Measurements from ENCODE around the gene GPR55.
"Not testable (repeated sequence)": the region's sequence is repeated elsewhere in the genome, so short reads cannot be mapped to it uniquely, and the experiment has no call there.

The GPR55 gene

GRCh38 chr2:230938516-230939065 lies 13.5 kb upstream of the GPR55 start:
- H3K4me1 Mint-ChIP-seq = no peaks in the 10 kb centered on the region
- H3K9me3 Mint-ChIP-seq = peaks cover 9% of the 10 kb centered on the region
- no peak overlapping the region for H3K27ac Mint-ChIP-seq
- H3K27me3 Mint-ChIP-seq (ENCODE audit: low read depth) = peaks cover 14% of the 10 kb centered on the region
- H3K4me3 Mint-ChIP-seq = no peak overlapping the region
- no peaks in the 10 kb centered on the region for H3K36me3 Mint-ChIP-seq (ENCODE audit: low read depth)
- TF ChIP-seq, protein P1, sequence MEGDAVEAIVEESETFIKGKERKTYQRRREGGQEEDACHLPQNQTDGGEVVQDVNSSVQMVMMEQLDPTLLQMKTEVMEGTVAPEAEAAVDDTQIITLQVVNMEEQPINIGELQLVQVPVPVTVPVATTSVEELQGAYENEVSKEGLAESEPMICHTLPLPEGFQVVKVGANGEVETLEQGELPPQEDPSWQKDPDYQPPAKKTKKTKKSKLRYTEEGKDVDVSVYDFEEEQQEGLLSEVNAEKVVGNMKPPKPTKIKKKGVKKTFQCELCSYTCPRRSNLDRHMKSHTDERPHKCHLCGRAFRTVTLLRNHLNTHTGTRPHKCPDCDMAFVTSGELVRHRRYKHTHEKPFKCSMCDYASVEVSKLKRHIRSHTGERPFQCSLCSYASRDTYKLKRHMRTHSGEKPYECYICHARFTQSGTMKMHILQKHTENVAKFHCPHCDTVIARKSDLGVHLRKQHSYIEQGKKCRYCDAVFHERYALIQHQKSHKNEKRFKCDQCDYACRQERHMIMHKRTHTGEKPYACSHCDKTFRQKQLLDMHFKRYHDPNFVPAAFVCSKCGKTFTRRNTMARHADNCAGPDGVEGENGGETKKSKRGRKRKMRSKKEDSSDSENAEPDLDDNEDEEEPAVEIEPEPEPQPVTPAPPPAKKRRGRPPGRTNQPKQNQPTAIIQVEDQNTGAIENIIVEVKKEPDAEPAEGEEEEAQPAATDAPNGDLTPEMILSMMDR (IDR thresholded peaks at IDR 0.05; ENCODE audit: unreplicated experiment in 3 of 3) = no peak

DNA sequence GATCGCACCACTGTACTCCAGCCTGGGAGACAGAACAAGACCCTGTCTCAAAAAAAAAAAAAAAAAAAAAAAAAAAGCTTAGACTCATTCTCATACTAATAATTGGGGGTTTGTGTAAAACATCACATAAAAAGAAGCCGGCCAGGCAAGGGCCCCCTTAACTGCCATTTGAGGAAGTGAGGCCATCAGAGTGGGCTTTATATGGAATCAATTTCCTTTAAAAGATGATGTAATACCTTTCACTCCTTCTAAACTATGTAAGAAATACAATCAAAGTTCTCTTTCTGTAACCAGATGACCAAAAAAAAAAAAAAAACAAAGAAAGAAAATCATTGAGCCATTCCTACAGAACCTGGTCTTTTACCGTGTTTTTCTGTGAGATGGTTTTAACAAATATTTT lies 13.1 kb upstream of the GPR55 start:
- H3K27ac Mint-ChIP-seq = no peak overlapping the region
- TF ChIP-seq, protein P1 (IDR thresholded peaks at IDR 0.05; ENCODE audit: unreplicated experiment in 3 of 3) = no peak
- H3K4me3 Mint-ChIP-seq = no peak overlapping the region
- H3K4me1 Mint-ChIP-seq = no peaks in the 10 kb centered on the region
- peaks cover 9% of the 10 kb centered on the region for H3K9me3 Mint-ChIP-seq
- no peaks in the 10 kb centered on the region for H3K36me3 Mint-ChIP-seq (ENCODE audit: low read depth)
- peaks cover 14% of the 10 kb centered on the region for H3K27me3 Mint-ChIP-seq (ENCODE audit: low read depth)

DNA sequence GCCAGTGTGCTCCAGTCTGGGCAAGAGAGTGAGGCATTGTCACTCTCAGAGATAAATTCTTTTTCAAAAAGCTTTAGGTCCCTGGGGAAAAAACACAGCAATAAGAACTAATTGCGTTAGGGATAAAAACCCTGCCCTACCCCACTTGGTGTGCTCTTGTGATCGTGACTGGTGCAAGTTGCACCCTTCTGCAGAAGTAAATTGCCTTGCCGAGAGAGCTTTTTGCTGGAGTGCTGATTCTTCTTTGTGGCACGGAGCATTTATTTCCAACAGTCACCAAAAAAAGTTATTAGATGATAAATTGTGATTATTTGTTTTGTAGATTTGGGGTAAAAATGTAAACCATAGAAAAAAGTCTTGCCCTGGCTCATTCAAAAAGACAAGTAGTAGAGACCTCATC lies 12.3 kb upstream of the GPR55 start:
- Mint-ChIP-seq H3K9me3 (peaks cover 9% of the 10 kb centered on the region), H3K36me3 (ENCODE audit: low read depth) (no peaks in the 10 kb centered on the region), H3K4me3 (no peak overlapping the region), H3K27me3 (ENCODE audit: low read depth) (peaks cover 14% of the 10 kb centered on the region), H3K4me1 (peaks cover 5% of the 10 kb centered on the region), H3K27ac (no peak overlapping the region)
- TF ChIP-seq, protein P1 (IDR thresholded peaks at IDR 0.05; ENCODE audit: unreplicated experiment in 3 of 3) = no peak

GRCh38 chr2:230936243-230936642 lies 11.2 kb upstream of the GPR55 start:
- not testable (repeated sequence) for H3K9me3 Mint-ChIP-seq; H3K36me3 Mint-ChIP-seq (ENCODE audit: low read depth); H3K27ac Mint-ChIP-seq; H3K4me1 Mint-ChIP-seq; H3K4me3 Mint-ChIP-seq
- peaks cover 14% of the 10 kb centered on the region for H3K27me3 Mint-ChIP-seq (ENCODE audit: low read depth)

DNA sequence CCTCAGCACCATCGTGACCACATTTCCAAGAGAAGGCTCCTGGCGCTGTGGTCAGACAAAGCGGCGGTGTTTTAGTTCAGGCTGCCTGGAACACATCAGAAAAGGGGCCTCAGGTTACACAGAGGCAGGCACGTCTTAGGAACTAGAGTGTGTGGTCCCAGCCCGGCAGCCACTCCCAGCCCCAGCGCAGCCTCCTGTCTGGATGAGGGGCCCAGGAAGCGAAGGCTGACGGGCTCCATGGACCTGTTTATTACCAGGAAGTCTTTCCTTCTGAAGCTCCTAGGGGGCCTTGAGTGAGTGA lies 10.0 kb upstream of the GPR55 start:
- no peaks in the 10 kb centered on the region for H3K36me3 Mint-ChIP-seq (ENCODE audit: low read depth)
- TF ChIP-seq, protein P1 (IDR thresholded peaks at IDR 0.05; ENCODE audit: unreplicated experiment in 3 of 3) = no peak
- H3K27ac Mint-ChIP-seq = no peak overlapping the region
- peaks cover 14% of the 10 kb centered on the region for H3K27me3 Mint-ChIP-seq (ENCODE audit: low read depth)
- H3K4me1 Mint-ChIP-seq = peaks cover 6% of the 10 kb centered on the region
- H3K9me3 Mint-ChIP-seq = peaks cover 9% of the 10 kb centered on the region
- H3K4me3 Mint-ChIP-seq = no peak overlapping the region

DNA sequence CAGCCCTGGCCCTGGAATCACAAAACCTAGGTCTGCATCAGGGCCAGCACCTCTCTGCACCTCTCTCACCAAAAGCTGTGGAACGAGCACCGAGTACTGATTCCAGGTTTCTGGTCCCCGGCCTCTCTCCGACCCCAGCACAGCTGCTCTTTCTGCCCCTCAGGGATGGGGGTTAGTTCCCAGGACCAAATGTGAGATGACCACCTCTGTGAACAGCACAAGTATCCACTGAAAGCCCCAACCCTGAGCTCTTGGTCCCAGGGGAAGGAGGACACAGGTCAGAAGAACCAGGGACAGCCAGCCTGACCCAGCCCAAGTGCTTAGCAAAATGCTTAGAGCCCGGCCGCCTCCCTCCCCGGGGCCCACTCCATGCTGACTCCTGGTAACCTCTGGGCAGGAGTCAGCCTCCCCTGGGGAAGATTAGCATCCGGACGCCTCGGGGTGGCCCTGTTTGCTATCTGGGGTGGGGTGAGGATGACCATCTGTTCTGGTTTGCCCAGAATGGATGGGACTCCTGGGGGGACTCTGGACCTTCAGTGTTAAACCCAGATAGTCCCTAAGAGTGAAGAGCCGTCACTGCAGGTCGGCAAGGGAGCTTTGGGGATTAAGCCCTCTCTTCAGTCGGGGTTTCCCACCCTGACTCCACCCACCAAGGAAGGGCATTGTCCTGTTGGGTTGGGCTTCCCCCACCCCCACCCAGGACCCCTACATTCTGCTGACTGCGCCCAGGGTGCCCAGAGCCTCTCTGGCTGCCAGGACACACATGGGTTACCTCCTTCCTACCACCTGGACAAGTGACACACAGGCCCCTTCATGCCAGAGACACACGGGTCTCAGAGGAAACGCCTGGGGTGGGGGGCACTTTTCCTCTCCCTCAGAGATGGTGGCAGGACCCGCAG lies 9.4 kb upstream of the GPR55 start:
- no peaks in the 10 kb centered on the region for H3K36me3 Mint-ChIP-seq (ENCODE audit: low read depth)
- TF ChIP-seq, protein P1 (IDR thresholded peaks at IDR 0.05; ENCODE audit: unreplicated experiment in 3 of 3) = no peak
- H3K4me1 Mint-ChIP-seq = peaks cover 6% of the 10 kb centered on the region
- H3K27ac Mint-ChIP-seq = no peak overlapping the region
- no peak overlapping the region for H3K4me3 Mint-ChIP-seq
- H3K27me3 Mint-ChIP-seq (ENCODE audit: low read depth) = peaks cover 12% of the 10 kb centered on the region
- H3K9me3 Mint-ChIP-seq = peaks cover 9% of the 10 kb centered on the region

All from nephron (organoid).